COR-L47 (cell line): ENCODE data around the gene CACHD1.
"Not testable (repeated sequence)": the region's sequence is repeated elsewhere in the genome, so short reads cannot be mapped to it uniquely, and the experiment has no call there.

Source experiments
- DNase-seq: peaks from one replicate; lab custom pipeline; 2025; lab: John Stamatoyannopoulos, UW

Gene CACHD1

DNA sequence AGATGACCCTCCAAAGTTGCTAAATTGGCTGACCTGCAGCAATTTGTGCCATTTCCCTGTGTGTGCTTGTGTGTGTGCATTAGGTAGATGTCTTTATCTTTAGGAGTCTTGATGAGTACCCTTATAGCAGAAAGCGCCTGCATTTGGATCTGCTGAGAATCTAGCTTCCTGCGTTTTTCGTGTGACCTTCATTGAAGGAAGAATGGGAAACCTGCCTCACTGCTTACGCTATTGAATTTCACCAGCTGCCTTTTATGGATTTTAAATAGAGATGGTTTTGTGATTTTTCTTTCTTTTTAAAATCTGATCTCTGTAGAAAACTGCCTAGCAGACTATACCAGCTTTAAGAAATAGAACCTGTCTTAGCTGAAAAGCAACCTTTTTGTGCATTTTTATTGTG is 124.5 kb downstream of the CACHD1 start:
- no peak for DNase-seq

DNA sequence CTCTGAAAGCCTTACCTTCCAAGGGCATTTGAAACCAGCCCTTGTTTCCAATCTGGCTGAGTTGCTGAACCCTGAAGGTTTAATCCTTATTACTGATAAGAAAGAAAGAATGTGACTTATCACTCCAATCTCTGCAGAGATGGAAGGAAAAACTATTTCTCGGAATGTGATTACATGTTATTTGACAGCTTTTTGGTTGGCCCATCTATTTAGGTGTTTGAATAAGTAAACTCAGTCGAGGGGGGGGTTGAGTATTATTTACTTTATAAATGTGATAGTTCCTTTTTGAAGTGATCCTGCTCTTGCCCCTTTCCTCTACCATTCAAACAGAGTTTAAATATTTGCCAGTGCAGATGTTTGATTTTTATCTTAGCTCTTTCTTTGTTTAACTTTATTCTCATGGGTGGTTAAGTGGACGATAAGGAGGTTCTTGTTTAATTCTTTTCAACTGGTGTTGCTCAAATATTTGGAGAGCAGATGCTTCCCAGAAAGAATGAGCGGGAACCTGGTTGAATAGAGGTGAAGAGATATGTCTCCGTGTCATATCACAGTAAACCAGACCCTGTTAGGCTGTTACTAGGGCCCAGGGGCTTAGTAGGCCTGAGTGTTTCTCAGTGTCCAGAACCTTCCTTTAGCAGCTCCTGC is 126.1 kb downstream of the CACHD1 start:
- DNase-seq = no peak

DNA sequence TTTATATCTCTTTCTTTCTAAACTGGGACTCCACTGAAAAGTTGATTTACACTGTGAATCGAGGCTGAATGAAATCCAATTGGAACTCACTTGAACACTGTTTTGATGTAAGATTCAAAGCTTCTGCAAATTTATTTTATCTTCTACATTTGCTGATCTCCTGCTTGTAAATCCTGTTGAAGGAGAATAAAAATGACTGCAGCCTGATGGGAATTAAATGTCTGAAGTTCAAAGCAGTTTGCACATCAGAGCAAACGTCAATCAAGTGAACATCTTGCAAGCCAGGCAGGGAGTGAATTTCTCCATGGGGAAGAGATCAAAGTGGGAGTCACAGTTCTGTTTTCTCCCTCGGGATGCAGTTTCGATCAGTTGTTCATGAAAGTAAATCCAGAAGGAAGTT is 127.2 kb downstream of the CACHD1 start:
- DNase-seq = no peak

DNA sequence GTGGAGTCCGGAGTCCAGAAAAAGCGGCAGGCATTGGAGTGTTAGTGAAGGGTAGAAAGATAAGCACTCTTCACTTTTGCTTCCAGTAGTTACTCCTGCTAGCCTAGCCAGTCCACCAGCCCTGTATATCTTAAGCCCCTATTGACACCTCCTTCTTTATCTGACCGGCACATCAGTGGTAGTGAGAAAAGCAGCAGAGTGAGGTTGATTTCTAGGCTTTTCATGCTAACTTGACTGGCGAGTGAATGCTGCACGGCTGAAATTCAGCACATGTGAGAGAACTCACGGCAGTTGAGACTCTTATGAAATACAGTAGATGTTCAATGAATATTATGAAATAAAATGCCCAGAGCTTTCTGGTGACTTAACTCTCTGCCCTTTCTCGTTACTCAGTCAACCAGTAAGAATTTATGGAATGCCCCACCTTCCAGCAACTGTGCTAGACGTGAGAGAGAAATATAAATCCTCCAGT is 128.2 kb downstream of the CACHD1 start:
- no peak for DNase-seq

DNA sequence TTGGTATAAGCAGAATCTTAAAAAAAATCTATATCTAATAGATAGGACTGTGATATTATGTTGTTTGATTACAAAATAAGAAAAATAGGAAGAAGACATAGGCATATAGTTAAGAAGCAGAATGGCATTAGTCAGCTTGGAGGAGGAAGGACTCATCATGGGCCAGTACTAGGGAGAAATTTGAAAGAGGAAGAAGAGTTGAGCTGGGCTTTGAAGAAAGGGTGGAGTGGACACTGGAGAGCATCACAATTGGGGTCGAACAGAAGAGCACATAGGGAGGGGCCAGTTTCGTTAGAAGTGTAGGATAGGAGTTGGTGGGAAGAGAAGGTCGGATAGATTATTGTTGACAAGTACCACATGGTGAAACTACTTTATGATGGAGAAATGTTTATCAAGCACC is 129.3 kb downstream of the CACHD1 start:
- no peak for DNase-seq

DNA sequence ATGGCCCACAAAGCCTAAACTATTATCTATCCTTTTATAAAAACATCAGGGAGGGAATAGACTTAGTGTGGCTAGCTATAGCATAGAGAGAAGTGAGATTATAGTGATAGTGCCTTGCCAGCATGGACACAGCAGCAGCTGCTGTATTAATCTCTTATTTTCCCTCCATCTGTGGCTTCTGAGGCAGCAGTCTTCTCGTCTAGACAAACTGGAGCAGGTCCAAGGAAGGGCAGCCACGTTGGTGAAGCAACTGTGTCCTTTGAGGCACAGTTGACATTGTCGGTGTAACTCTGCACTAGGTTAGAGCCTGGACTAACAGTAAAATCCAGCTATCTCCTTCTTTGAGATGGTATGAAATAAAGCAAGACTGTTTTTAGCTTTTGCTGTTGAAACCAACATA is 131.3 kb downstream of the CACHD1 start:
- DNase-seq = no peak

DNA sequence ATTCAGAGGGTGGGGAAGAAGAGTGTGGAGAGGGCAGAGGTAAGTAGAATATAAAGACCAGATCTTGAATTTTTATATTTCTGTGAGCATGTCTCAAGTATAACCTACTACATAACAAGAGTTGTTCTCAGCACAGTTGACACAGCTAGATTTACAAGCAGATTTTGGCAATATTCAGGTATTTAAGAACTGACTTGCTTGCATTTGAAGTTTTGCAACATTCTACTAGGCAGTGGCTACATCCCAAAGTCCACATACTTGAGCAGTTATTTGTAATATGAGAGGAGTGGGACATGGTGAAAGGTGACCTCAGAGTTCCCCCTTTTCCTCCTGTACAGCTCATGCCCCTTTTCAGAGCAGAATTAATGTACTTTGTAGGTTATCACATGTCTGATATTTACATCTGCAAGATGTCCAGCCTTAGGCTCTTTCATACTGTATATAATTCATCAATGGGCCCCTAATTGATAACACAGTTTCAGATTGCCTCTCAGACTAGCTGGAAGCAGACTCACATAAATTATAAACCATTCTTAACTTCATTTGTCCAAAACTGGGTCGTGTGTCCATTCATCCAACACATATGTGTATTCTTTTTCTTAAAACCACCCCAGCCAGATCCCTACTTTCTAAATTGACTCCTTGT is 138.2 kb downstream of the CACHD1 start:
- no peak for DNase-seq

DNA sequence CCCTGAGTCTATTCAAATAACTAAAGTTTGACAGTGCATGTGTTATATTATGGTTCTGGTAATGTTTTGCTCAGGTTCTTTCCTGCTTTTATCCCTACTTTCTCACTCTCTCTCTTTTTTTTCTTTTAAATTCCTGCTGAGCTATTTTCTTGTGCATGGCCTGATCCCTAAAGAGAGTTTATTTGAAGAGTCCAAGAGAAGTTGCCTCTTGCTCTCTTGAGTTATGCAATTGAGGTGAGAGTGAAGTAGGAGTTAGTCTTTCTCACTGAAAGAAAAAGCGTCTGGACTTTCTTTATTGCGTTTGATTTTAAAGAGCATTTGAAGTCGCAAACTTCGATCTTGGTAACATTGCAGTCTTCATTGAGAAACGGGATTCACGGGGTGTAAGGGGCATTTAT is 138.7 kb downstream of the CACHD1 start:
- no peak for DNase-seq

DNA sequence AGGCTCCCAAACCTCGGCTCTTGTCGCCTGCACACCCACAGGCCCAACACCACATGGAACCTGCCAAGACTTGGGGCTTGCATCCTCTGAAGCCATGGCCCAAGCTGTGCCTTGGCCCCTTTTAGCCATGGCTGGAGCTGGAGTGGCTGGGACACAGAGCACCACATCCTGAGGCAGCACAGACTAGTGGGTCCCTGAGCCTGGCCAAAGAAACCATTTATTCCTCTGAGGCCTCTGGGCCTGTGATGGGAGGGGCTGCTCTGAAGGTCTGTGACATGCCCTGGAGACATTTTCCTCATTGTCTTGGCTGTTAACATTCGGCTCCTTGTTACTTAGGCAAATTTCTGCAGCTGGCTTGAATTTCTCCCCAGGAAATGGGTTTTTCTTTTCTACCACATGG is 141.0 kb downstream of the CACHD1 start:
- DNase-seq = not testable (repeated sequence)

DNA sequence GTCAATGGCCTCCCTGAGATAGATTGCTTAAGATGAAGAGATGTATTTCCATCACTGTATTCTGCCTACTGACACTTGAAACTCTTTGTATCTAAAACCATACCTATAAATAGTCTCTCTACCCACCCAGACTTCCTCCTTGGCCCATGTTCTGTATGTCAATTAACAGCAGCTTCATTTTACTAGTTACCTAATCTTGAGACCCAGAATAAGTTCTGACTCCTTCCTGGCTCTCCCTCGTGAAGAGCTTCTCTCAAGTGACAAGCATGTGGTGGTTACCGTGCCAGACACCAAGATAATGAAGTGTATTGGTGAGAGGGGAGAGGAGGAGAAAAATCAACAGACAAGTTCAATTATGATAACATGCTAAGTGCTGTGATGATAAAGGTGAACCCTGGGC is 146.1 kb downstream of the CACHD1 start:
- no peak for DNase-seq

DNA sequence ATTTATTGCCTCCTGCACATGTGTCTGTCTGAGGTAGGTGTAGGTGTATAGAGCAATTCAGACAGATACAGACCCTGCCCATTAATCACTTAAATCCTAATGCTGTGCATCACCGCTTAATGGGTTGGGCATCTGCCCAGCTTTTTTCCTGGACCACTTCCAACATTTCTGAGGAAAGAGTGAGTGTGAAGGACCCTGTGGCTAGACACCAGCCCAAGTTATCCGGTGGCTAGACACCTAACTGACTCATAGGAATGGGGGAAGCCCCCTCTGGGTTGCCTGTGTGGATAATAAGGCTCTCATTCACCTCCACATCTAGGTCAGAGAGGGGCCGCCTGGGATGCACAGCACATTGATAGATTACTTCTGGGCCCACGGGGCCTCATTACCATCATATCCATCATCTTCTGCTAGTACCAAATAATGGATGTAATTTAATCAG is 153.8 kb downstream of the CACHD1 start:
- peak; percentile 67 for DNase-seq

DNA sequence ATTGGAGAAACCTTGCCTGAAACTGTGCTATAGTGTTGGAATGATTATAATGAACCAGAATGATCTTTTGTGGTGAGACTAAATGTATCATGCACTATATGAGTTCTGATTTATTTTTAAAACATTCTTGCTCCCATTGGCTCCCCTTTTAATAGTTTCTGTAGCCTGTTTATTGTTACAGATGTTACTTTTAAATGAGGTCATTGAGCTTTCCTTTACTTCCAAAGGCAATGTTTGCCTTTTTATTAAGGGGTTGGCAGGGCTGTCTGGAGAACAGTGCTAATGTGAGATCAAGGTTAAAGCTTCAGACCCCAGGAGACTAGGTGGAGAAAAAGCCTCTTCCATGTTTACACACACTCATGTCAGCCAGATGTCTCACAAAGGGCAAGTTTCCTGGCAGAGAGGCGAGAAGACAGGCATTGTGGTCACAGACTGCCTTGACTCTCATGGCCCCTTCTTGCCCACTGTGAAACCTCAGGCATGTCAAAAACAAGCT is 154.3 kb downstream of the CACHD1 start:
- no peak for DNase-seq

DNA sequence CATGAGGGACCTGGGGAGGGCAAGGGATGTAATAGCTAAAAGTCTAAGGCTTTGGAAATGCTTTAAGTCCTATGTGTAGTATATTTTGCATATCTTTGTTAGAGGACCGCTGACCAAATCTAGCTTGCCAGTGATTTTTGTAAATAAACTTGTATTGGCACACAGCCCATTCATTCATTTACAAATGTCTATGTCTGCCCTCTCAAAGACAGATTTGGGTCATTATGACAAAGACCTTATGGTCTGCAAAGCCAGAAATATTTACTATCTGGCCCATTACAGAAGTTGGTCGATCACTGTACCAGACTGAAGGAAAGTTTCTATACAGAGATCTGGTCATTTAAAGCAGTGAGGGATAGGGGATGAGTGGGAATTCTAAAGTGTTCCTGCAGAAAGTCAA is 154.9 kb downstream of the CACHD1 start:
- no peak for DNase-seq

DNA sequence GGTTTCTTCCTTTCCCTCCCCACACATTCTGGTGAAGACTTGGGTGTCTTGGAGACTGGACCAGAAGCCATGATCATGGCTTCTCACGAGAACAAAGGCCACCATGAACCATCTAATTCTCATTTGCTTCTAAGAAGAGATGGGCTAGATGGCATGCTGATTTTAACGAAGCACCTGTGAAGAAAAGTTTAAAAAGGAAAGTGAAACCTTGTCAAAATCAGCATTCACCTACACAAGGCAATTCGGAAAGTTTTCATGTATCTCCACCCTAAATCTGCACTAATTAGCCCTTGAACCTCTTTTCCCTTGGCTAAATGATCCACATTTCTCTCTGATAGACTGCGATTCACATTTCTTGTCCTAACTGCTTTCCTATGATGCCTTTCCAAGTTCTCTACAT is 160.7 kb downstream of the CACHD1 start:
- no peak for DNase-seq

DNA sequence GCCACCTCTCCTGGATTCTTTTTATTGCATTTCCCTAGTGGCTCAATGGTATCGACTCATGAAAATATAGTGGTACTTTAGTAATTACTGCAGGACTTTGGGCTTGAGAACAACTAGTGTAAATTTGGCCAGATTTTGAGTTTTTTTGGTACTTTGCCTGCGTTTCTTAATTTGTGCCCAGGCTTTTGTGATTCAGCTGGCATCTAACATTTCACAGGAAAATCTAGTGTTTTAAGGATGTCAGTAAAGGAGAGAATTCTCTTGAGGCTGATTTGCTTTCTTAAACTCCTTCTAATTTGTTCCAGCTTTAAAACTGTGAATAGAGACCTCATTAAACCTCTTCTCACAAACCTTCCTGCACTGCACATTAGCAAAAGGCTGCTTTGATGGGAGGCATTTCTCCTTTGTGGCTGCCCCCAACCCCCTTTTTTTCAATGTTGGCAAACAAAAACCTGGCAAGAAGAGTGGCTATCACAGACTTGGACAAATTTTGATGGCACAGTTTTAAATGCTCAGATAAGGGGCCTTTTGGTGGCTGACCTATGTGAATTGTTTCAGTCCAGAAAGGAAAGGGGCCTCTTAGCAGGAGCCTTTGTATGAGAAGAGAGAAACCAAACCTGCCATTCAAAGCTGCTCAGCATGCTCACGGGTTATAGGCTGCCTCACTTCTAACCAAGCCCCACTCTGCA is 161.6 kb downstream of the CACHD1 start:
- DNase-seq = no peak

DNA sequence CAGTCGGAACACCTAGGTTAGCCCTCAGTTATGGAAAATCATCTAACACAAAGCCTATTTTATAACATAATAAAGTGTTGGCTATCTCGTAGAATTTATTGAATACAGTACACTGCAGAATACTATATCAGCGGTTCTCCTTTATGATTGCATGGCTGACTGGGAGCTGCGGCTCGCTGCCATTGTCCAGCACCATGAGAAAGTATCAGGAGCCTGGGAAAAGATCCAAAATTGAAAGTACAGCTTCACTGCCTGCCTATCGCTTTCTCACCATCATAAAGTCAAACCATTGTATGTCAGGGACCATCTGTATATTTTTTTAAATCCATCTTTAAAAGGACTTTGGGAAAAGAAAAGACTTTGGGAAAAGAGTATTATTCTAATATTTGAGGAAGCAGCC is 163.0 kb downstream of the CACHD1 start:
- no peak for DNase-seq

DNA sequence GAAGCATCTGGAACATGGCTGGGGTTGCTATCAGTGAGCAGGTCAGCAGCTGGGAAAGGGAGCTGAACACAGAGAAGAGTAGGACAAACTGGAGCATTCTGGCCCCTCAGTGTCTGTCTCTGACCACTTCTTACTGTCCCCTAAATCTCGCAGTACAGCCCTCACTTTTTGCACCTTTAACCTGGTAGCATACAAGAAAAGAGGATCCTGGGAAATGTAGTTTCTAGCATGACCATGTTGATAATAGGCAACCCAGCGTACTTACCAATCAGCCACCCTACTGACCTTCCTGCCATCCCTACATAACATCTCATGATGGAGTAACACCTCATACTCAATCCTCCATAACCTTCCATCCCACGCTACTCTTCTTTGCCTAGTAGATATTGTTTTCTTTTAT is 175.8 kb downstream of the CACHD1 start:
- no peak for DNase-seq

DNA sequence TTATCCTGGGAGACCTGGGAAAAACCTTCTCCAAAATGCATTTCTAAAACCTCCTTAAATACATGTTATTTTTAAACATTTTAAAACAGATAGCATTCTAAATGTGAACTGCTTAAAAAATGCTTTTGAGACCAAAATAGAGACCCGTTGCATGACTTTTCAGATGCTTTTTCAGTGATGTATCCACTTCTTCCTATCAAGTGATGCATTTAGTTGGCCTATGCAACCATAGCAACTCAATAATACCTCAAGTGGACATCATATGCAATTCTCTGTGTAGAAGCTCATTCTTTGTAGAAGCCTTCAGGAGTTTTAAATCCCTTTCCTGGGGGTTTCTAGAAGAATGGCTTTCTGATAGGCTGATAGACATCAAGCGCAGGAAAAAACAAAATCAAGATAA is 180.5 kb downstream of the CACHD1 start:
- no peak for DNase-seq

DNA sequence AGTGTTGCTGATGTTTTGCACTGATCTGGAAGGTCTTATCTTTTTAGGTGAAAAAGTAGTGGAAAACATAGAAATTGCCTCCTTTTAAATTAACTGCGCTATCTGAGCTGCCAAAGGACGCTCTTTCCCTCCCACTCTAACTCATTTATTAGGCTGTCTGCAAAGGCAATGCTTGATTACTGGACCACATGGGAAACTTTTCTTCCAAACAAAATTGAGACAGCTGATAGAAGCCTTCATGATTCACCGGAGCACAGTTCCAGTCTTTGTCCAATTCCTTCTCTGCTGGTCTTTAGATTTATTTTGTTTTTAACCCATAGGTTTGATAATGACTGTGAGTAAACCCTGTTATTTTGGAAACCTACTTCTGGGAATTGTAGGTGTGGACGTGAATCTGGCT is 181.9 kb downstream of the CACHD1 start:
- no peak for DNase-seq

DNA sequence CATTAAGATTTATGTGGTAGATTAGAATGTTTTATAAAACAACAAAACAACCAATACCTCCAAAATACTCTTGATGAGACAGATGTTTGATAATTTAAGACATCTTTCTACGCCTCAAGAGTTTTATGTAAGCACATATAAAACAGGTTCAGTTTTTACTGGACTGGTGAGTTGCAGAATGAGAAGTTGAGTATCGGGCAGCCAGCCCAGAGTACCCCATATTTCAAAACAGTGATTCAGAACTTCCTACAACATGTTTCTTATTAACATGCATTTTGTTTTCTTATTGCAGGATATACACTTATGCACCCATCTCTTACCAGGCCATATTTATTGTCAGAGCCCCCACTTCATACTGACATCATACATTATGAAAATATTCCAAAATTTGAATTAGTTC is 183.5 kb downstream of the CACHD1 start:
- DNase-seq = no peak

DNA sequence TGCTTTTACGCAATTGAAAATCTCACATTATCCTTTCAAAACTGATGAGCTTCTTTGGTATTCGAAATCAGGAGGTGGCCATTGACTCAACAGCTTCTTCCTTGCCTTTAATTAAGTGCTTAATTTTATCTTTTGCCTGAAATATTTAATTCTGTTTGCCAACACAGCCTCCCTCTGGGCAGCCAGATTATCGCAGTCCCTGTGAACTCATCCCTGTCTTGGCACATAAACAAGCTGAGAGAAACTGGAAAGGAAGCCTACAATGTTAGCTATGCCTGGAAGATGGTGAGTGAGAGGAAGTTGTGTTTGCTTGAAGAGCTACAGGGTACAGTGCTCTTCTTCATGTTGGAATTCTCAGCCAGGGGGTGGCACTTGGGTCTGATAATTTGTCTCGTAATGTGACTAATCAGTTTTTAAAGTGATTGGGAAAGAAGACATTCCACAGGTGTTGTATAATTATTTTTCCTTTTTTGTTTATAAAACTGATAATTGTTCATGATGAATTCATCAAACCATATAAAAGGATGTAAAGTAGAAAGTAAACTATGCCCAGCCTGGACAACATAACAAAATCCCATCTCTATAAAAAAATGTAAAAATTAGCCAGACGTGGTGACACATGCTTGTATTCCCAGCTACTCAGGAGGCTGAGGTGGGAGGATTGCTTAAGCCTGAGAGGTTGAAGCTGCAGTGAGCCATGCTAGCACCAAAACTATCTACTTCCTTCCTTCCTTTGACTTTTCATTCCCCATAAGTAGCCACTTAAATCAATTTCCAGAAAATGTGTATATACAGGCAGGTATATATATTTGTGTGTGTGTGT is 184.8 kb downstream of the CACHD1 start:
- no peak for DNase-seq

DNA sequence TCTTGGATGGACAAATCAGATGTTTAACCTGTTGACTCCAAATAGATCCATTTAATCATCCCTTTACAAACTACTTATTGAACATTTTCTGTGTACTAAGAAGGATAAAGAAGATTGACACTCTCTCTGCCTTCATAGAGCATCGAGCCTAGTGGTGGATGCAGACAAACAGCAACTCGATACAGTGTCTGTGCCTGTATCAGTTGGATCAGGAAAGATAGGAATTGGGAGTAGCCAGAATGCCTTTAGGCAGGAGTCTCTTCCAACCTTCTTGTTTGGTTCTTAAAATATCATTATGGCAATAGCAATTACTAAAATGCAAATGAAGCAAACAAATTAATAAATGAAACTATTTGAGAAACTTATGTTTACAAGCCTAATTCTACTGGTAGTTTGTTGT is 185.9 kb downstream of the CACHD1 start:
- DNase-seq = no peak
